Kidney glomerular epithelial cell (primary cell): ENCODE data around the gene ZFAND3.

Experiments
- DNase-seq: peaks from one replicate; lab custom pipeline; 2025; lab: John Stamatoyannopoulos, UW

The ZFAND3 gene

DNA sequence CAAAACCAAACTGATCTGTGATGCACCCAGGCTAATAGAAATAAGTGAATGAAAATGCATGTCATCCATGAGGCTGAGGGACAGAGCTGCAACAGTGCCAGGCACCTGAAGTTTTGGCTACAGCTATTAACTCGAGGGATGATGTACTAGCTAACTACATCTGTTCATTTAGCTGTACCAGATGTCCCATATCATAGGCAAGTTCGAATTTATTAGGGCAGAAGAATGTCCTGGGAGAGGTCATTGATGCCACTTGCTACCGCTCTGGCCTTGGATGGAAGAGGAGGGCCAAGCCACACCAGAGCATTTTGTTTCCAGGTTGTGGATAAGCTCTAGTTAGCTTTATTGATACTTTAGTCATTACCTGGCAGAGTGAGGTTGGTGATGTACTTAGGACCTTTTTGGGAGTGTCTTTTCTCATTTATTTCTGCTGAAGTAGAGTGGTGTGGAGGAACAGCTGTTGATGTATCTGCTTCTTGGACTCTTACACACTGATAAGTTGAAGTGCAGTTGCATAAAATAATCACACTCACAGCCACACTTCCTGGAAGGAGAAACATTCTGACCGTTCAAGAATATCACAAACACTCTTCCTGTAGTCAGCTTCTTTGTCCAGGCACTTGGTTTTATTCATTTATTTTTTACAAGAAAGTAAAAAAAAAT is 8.2 kb downstream of the ZFAND3 start:
- no peak for DNase-seq

DNA sequence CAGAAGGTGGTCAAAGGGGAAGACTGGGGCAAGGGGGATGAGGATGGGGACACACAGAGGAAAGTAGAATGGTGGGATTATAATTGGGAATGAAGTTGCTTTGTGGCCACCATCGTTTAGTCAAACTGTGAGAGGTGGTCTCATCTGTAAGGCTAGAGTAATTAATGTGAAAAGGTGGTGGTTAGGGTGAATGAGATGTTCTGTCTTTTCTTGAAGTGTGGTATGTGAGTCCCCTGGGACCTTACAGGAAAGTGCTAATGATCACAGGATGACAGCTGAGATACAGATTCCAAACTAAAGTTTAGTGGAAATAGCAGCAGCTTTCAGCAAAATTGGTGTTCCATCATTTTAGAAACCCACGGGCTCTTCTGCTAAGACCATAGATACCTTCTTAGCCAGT is 10.7 kb downstream of the ZFAND3 start:
- no peak for DNase-seq

DNA sequence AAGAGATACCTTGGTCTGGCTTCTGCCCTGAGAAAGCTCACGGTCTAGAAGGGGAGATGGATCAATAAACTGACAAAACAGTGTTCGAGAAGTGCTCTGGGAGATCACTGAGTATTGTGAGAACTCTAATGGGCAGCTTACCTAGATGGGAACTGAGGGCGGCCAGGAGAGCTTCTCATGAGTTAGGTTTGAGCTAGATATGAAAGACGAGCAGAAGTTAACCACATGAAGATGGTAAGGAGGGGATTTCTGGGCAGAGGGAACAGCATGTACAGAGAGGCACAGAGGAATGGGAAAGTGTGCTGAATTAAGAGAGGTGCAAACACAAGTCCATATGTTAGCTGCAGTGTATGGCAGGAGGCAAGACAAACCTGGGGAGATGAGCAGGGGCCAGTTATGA is 11.9 kb downstream of the ZFAND3 start:
- no peak for DNase-seq

DNA sequence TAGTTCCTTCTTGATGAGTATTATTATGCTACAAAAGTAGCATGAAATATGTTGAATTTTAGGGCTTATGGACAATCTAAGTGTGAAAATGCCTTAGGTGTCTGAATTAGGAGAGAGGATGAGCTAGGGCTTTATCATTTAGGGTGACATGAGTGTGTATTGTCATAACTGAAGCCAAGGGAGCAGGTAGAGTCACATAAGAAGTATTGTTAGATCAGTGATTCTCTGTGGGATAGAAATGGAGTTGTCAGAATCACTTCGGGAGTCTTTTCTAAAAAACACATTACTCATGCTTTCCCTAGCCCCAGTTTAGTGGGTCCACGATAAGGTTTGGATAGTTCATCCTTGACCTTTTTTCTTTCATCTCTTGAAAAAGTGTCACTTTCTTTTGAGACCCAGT is 16.4 kb downstream of the ZFAND3 start:
- no peak for DNase-seq

DNA sequence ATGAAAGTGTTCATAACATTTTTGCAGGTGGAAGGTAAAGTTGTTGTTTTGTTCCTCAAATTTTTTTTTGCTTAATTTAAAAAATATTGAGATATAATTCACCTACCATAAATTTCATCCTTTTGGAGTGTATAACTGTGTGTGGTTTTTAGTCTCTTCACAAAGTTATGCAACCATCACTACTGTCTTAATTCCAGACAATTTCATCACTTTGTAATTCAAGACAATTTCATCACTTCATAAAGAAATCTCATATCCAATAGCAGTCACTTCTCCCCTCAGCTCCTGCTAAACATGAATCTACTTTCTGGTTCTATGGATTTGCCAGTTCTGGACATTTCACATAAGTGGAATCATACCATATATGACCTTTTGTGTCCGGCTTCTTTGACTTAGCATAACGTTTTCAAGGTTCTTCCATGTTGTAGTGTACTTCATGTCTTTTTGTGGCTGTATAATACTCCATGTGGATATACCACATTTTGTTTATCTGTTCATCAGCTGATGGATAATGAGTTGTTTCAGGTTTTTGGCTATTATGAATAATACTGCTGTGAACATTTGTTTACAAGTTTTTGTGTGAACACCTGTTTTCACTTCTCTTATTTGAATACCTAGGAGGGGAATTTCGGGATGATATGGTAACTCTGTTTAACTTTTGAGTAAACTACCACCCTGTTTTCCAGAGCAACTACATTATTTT is 18.8 kb downstream of the ZFAND3 start:
- no peak for DNase-seq

DNA sequence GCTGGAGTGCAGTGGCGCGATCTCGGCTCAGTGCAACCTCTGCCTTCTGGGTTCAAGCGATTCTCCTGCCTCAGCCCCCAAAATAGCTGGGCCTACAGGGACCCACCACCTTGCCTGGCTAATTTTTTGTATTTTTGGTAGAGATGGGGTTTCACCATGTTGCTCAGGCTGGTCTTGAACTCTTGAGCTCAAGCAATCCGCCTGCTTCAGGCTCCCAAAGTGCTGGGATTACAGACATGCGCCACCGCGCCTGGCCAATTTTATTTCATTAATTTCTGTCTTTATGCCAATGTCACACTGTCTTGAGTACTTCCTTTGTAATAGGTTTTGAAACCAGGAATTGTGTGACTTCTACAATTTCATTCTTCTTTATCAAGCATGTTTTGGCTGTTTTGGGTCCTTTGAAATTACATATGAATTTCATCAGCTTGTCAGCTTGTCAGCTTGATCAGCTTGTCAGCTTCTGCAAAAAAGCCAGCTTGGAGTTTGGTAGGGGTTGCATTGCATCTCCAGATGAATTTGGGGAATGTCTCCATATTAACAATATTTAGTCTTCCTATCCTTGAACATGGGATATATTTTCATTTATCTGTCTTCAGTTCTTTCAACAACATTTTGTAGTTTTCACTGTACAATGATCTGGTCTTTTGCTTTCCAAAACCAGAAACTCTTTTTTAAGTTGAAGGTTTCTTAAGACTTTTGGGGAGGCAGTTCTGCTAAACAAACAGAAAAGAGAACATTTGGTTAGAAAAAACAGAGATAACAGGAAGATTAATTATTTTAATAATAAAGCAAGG is 20.8 kb downstream of the ZFAND3 start:
- no peak for DNase-seq

DNA sequence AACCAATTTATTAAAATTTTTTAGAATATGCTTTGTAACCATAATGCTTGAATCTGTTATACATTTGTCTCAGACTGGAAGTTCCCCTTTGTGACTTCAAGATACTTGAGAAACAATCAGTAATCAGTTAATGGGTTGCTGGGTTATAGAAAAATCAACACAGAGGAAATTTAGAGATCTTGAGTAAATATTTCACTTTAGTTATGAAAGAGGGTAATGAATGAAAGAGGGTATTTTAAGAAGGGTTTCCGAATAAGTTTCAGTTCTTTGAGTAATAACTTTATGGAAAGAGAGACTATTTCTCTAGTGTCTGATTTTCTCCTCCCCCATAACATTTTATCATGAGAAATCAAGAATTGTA is 21.4 kb downstream of the ZFAND3 start:
- DNase-seq = no peak

DNA sequence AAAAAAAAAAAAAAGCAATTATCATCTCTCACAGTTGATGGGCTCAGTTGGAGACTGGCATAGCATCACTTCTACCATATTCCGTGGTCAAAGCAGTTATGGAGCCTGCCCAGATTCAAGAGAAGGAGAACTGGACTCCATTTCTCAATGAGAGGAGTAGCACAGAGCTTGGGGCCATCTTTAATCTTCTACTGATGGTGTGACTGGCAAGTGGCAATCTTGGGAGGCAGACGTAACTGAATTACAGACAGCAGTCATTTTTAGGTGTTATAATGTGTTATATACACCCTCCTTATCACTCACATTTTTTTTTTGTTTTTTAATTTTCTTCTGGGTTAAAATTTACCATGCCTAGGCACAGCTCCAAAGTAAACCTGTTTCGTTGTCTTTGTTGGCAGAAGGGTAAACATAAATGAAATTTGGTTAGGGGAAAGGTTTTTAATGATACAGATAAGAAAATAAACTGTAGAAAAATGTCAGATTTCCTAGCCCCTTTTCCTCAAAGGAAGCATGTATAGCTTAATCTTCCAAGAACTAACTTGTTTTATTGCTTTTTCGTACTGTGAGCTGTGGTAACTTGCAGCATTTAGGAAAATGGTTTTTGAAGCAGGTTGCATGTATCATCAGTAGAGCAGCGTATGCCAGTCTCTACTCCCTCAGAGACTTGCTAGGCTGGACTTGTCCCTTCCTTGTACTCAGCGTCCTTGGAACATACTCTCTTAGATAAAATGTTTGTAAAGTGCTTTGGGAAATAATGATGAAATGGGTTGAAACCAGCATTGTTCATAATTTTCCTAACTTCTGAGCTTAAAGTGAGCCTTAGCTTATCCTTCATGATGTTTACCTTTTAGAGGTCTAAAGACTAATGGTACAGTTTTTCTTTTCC is 25.7 kb downstream of the ZFAND3 start:
- no peak for DNase-seq

DNA sequence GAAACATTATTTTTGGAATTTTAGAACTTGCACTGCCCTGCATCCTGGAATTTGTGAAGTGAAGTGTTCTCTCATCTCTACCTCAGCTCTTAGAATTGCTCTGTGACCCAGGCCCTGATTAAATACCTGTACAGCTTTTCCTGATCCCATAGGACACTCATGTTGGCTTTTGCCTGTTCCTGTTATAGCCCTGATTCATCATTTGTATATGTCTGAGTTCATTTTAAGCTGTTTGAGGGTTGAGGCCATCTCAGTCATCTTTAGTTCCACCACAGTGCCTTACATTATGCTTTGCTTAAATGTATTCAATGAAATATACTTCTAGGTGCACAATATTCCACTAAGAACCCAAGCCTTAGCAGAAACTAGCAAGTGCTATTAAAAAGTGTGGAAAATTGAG is 26.4 kb downstream of the ZFAND3 start:
- DNase-seq = no peak

DNA sequence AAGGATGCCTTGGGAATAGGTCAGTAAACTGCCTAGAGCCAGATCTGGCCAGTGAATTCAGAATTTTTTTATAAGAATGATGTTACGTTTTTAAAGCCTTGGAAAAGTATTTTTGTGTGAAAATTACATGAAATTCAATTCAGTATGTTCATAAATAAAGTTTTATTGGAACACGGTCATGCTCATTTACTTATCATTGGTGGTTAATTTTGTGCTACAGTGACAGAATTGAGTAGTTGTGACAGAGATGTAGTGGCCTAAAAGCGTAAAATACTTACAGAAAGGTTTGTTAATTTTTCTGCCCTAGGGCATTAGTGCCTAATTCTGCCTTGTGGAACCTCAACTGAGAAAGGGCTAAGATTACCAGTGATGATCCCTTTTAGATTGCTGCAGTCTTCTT is 28.2 kb downstream of the ZFAND3 start:
- DNase-seq = no peak

DNA sequence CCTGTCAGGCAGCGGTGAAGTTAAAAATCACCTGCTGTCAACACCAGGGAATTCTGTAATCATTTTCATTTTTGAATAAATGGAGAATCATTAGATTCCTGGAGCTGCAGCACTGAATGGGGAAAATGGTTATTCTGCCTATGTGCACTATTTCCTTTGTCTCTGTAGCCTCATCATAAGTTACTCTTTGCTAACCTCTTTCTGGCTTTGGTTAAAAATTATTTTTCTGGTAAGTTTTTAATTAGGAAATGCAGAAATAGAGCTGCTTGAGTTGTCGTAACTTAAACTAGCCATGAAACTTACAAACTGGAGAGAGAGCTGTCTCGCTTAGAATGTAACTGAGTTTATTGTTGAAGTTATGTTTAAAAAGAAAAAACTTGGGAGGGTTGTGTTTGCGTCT is 28.8 kb downstream of the ZFAND3 start:
- no peak for DNase-seq

DNA sequence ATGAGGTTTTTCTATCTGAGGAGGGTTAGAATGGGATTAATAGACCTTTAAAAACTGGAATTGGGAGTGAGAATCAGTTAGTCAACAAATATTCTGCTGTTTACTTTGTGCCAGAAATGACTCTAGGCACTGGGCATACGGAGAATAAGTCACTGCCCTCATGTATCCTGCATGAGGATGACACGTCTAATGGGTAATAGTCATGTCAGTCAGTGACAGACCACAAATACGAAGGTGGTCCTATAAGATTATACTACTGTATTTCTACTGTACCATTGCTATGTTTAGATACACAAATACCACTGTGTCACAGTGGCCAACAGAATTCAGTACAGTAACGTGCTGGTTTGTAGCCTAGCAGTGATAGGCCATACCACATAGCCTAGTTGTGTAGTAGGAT is 30.7 kb downstream of the ZFAND3 start:
- no peak for DNase-seq

DNA sequence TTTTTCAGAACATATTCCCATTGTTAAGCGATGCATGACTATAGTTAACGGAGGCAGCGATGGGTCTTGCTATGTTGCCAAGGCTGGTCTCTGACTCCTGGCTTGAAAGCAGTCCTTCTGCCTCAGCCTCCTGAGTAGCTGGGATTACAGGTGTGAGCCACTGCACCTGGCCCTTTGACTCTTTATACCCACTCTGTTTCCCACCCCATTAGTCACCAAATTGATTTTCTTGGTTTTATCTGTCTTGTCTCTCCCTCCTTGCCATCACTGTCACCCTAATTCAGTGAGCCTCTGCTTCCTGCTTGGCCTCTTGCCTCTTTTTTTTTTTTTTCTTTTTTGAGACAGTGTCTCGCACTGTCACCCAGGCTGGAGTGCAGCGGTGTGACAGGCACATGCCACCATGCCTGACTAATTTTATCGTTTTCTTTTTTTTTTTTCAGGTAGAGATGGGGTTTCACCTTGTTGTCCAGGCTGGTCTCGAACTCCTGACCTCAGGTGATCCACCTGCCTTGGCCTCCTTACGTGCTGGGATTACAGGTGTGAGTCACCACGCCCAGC is 31.3 kb downstream of the ZFAND3 start:
- no peak for DNase-seq

DNA sequence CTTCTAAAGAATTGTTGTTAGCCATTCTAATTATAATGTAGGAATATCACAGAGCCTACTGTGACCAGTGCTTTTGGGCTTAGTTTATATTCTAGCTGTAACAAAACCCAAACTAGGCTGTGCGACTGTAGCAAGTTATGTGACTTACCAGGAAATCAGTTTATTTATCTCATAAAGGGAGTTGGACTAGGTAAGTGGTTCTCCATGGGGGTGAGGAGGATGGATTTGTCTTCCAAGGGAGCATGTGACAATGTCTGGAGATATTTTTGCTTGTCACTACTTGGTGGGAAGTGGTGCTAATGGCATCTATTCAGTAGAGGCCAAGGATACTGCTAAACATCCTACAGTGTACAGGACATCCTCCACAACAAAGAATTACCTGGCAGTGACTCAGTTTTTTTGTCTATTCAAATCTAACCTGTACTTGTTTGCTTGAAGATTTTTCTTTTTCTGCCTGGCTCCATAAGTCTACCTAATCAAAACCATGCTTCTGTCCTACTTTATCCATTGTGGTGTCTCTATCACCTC is 32.5 kb downstream of the ZFAND3 start:
- no peak for DNase-seq

DNA sequence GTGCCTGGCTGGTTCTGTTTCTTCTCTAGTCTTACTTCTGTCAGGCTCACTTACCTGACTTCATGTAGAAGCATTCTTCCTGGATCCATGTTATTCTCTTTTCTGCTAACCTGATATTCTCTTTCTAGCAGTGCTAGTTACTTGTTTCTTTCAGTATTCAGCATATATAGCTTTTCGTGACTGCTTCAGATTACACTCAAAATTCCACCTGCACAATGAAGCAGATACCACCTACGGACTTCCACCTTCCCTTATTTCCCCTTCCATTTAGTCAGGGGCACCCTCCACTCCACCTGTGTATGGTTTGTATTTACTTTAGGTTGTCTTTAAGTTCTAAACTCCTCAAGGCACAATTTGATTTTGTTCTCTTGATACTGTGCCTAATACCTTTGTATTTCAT is 36.8 kb downstream of the ZFAND3 start:
- DNase-seq = no peak

DNA sequence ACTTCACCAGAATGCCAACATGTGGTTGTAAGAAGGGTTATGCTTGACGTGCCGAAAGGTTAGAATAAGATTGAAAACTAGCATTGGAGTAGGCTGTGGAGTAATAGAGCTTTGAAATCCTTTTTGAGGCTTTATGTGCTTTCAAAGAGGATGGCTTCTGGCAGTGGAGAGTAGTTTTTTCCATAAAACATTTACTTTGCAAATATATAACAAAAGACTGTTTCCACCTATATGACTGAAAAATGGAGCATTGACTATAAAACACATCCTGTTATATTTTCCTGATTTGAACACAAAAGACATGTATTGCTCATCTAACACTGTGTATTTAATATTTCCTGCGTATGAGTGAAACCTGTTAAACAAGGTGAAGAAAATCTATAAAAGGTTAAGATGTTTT is 38.8 kb downstream of the ZFAND3 start:
- no peak for DNase-seq

DNA sequence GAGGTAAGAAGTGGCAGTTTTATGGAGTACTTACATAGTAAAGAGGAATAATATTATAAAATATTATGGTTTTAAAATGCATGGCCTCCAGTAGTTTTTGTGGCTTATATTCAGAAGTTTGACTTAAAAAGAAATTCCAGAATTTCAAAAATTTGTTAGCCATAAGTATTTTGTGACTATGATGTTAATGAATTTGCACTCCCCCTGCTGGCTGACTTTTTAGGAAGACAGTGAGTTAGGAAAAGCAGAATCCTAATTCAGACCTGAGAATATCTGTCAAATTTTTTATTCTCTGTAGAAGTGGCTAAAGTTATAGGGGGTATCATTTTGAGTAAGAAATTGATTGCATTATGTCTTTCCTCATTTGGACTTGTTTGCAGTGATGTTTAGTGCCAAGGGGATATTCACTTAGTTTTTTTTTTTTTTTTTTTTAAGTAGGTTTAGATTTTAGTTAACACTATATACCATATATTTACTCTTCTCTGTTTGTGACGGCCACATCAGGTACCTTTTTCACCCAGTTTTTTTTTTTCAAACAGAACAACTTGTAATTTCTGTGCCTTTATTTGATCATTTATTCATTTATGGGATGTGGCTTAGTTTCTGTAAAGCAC is 40.8 kb downstream of the ZFAND3 start:
- DNase-seq = no peak

DNA sequence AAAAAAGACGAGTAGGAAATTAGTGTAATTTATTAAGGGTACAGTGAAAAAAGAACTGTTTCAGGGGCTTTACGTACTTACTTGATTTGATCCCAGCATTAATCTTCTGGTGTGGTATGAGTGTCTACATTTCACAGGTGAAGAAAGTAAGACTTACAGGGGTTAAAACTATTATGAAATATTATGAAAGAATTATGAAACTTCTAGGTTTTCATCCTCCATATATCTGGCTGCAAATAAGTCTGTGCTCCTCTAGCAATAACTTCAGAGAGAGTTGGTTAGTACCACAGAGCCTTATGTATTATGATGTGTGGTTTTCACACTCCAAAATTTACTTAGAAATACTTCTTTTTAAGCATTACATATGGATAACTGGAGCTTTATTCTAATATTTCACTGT is 41.9 kb downstream of the ZFAND3 start:
- DNase-seq = no peak

DNA sequence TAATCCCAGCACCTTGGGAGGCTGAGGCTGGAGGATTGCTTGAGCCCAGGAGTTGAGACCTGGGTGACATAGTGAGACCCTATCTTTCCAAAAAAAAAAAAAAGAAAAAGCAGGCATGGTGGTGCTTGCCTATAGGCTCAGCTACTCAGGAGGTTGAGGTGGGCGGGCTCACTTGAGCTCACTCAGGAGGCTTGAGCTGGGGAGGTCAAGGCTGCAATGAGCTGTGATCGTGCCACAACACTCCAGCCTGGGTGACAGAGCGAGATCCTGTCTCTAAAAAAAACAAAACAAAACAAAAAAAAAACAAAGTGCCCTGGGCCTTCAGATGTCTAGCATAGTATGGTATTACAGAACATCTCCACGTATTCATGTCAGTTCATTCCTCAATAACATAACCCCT is 42.9 kb downstream of the ZFAND3 start:
- DNase-seq = no peak

DNA sequence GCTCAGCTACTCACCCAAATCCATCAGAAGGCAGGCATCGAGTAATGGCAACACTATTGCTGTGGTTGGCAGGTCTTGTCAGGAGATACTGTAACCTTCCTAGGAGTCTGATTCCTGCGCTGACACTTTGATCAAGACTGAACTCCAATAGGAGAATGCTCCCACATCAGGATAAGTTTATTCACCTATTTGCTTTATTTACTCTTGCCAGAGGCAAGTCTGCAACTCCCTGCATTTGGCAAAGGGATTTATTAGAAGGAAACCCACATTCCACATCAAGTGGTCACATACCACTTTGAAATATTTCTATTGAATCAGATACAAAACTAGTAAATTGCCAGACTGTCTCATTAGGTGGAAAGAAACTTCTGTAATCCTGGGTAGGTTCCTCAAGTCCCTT is 43.5 kb downstream of the ZFAND3 start:
- no peak for DNase-seq

DNA sequence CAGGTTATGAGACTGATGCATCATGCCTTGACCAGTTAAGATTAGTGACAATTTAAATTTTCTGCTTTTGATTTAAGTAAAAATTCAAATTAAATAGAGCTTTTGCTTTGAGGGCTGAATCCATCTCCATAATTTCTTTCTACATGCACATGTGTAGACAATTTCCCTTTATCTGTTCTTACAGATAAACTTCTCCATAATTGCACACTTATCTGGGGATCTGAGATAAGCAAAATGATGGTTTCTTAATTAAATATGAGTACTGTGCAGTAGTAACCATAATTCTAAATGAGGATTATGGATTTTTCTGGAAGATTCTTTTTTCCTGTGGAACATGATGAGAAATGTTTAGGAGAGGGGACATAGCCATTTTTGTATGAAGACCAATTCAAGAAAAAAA is 44.7 kb downstream of the ZFAND3 start:
- DNase-seq = no peak
